SH-SY5Y (cell line): ENCODE measurements around the gene NUP54.

Source experiments
- GATA2 ChIP-seq: IDR thresholded peaks from 2 replicates; pipeline ENCODE4 v1.6.1; 2011; ENCODE audit warnings: mild to moderate bottlenecking, low read depth, low read length
- GATA3 ChIP-seq: IDR thresholded peaks from 2 replicates; pipeline ENCODE4 v1.6.1; 2011; ENCODE audit warnings: low read depth, mild to moderate bottlenecking, low read length, moderate library complexity

GRCh38 chr4:76192236-76192635 is 44.0 kb upstream of the NUP54 start:
- TF ChIP-seq GATA2 (no peak), GATA3 (no peak)
